ENCODE results near the gene ZNF511.

- TF ChIP-seq CTCF (IDR thresholded peaks at IDR 0.05) (no peak), POLR2A (IDR thresholded peaks at IDR 0.05) (no peak)
These were observed 49.6 kb downstream of the ZNF511 start for GRCh38 chr10:133358162-133358924.
